Tongue (tissue), 2 donors: Measurements from ENCODE around the gene LIPJ. TPM values are rescaled to one million over a fixed set of nuclear protein-coding genes. Genes with fewer than 3 reads are reported as not detected.

Experiments
- DNase-seq: peaks from one replicate; pipeline ENCODE4 v3.0.0-alpha.2; 2015
- total RNA-seq: library from RNA; depleted of rRNA; stranded (reverse); fragments of >200 nt; gene quantifications from one replicate; pipeline ENCODE4 v1.2.3, GENCODE V29; 2014

LIPJ gene
- 0.21 TPM for total RNA-seq

GRCh38 chr10:88586462-88586861 lies at the start of gene LIPJ:
Gene LIPJ (plus strand): TSS chr10:88586762. CDS start chr10:88590688, 3,926 bp downstream.
- DNase-seq: no peak

GRCh38 chr10:88537322-88537721 lies 49.2 kb upstream of the LIPJ start:
- no peak for DNase-seq

GRCh38 chr10:88538048-88538447 lies 48.5 kb upstream of the LIPJ start:
- peak; percentile 3 for DNase-seq

GRCh38 chr10:88540351-88540750 lies 46.2 kb upstream of the LIPJ start:
- DNase-seq: no peak

GRCh38 chr10:88541116-88541626 lies 45.4 kb upstream of the LIPJ start:
- DNase-seq: peak; percentile 10

- DNase-seq: no peak
Measured at GRCh38 chr10:88542522-88542921, 44.0 kb upstream of the LIPJ start.

- no peak for DNase-seq
Measured at GRCh38 chr10:88544140-88544870, 42.3 kb upstream of the LIPJ start.

- DNase-seq: no peak
Measured at GRCh38 chr10:88545359-88545758, 41.2 kb upstream of the LIPJ start.

- no peak for DNase-seq
Measured at GRCh38 chr10:88546497-88546896, 40.1 kb upstream of the LIPJ start.

GRCh38 chr10:88551246-88551645 lies 35.3 kb upstream of the LIPJ start:
- DNase-seq: no peak

GRCh38 chr10:88553116-88553752 lies 33.3 kb upstream of the LIPJ start:
- peak; percentile 80 for DNase-seq

- DNase-seq: no peak
Measured at GRCh38 chr10:88555190-88555908, 31.2 kb upstream of the LIPJ start.

- no peak for DNase-seq
Measured at GRCh38 chr10:88557256-88557655, 29.3 kb upstream of the LIPJ start.

- DNase-seq: no peak
Measured at GRCh38 chr10:88557658-88558057, 28.9 kb upstream of the LIPJ start.

GRCh38 chr10:88562152-88562551 lies 24.4 kb upstream of the LIPJ start:
- no peak for DNase-seq

- DNase-seq: peak; percentile 24
Measured at GRCh38 chr10:88565072-88565471, 21.5 kb upstream of the LIPJ start.

- DNase-seq: no peak
Measured at GRCh38 chr10:88582411-88582805, 4.2 kb upstream of the LIPJ start.

- peak; percentile 79 for DNase-seq
Measured at GRCh38 chr10:88582806-88583583, 3.6 kb upstream of the LIPJ start, which contains the start of gene RNLS. Gene RNLS (minus strand): TSS chr10:88583318.

- DNase-seq: no peak
Measured at GRCh38 chr10:88583584-88583957, 3.0 kb upstream of the LIPJ start.

GRCh38 chr10:88592381-88592780 lies 5.8 kb downstream of the LIPJ start:
- DNase-seq: no peak

- DNase-seq: no peak
Measured at GRCh38 chr10:88592906-88593305, 6.3 kb downstream of the LIPJ start.

GRCh38 chr10:88594482-88594881 lies 7.9 kb downstream of the LIPJ start:
- no peak for DNase-seq
